SK-N-MC (cell line): Measurements from ENCODE around the gene CLMP.

Source experiments
- EZH2 ChIP-seq: fragments of 200-600 bp; sonication (generic); IDR thresholded peaks from one replicate; pipeline ENCODE4 v1.6.1; 2017; ENCODE audit warnings: antibody characterized with exemption
- POLR2AphosphoS5 ChIP-seq: IDR thresholded peaks from 2 replicates; pipeline ENCODE4 v1.6.1; 2012; ENCODE audit warnings: mild to moderate bottlenecking, low read depth, low read length, borderline replicate concordance

- TF ChIP-seq EZH2: no peak
- TF ChIP-seq POLR2AphosphoS5: no peak
Measured at GRCh38 chr11:123228496-123229163, 33.6 kb upstream of the CLMP start.
